GM18502 (cell line): ENCODE data around the gene BPIFB4.

ENCODE experiments used
- ATAC-seq: cut with Tn5 transposase; IDR thresholded peaks from one replicate; pipeline ENCODE4 v1.9.1; 2021; ENCODE audit warnings: mild to moderate bottlenecking; ENCODE audit not compliant: unreplicated experiment, poor library complexity

The BPIFB4 gene

GRCh38 chr20:33154252-33154651, 74.8 kb downstream of the BPIFB4 start:
- no peak for ATAC-seq

GRCh38 chr20:33158637-33159385, 79.4 kb downstream of the BPIFB4 start:
- ATAC-seq, result no peak

- no peak for ATAC-seq
Observed at GRCh38 chr20:33159713-33160112, 80.3 kb downstream of the BPIFB4 start.

GRCh38 chr20:33160681-33161080, 81.2 kb downstream of the BPIFB4 start:
- ATAC-seq, result no peak
